Vagina (tissue), 2 donors: Measurements from ENCODE around the gene ZNF280B.

Experiments used
- CTCF ChIP-seq, 3 experiments: fragments of 450-650 bp in 2 of 3; fragments of 200-600 bp in 1 of 3; sonication (generic) in 1 of 3; IDR thresholded peaks; one replicate each; pipeline ENCODE4 v1.5.1; 2017 to 2019; ENCODE audit warnings: antibody characterized with exemption in 3 of 3, mild to moderate bottlenecking in 2 of 3, moderate library complexity in 2 of 3
- POLR2A ChIP-seq, 2 donors: fragments of 450-650 bp; IDR thresholded peaks; one replicate each; pipeline ENCODE4 v1.6.1; 2017; ENCODE audit warnings: antibody characterized with exemption in 2 of 2, mild to moderate bottlenecking in 2 of 2, moderate library complexity in 2 of 2

- TF ChIP-seq CTCF (IDR thresholded peaks at IDR 0.05) (no peak), POLR2A (IDR thresholded peaks at IDR 0.05) (no peak)
Observed at GRCh38 chr22:22452996-22453686, 55.4 kb downstream of the ZNF280B start.
